Endodermal cell (in vitro differentiated cells): ENCODE measurements around the gene RSL24D1. TPM values are rescaled to one million over a fixed set of nuclear protein-coding genes. Genes with fewer than 3 reads are reported as not detected.

ENCODE experiments used
- DNase-seq: peaks from one replicate; pipeline ENCODE4 v3.0.0-alpha.2; 2017
- H3K27ac ChIP-seq: 2 replicates; pipeline ENCODE4 v1.5.1; 2013; ENCODE audit warnings: mild to moderate bottlenecking, low read depth, low read length, moderate library complexity
- H3K27me3 ChIP-seq: 2 replicates; pipeline ENCODE4 v1.6.1; 2013; ENCODE audit warnings: mild to moderate bottlenecking, low read length, moderate library complexity; ENCODE audit not compliant: insufficient read depth, control insufficient read depth, poor library complexity, severe bottlenecking
- H3K36me3 ChIP-seq: 2 replicates; pipeline ENCODE4 v1.7.0; 2013; ENCODE audit warnings: mild to moderate bottlenecking, low read length, moderate library complexity; ENCODE audit not compliant: control insufficient read depth, insufficient read depth
- H3K4me1 ChIP-seq: one replicate; pipeline ENCODE4 v1.7.0; 2013; ENCODE audit warnings: low read length; ENCODE audit not compliant: control insufficient read depth, insufficient read depth
- H3K4me3 ChIP-seq: 2 replicates; pipeline ENCODE4 v1.5.1; 2013; ENCODE audit warnings: mild to moderate bottlenecking, low read length, moderate library complexity
- H3K9ac ChIP-seq: 2 replicates; pipeline ENCODE4 v1.6.1; 2013; ENCODE audit warnings: mild to moderate bottlenecking, low read length, moderate library complexity; ENCODE audit not compliant: poor library complexity, severe bottlenecking; ENCODE audit errors: extremely low read depth
- H3K9me3 ChIP-seq: 2 replicates; pipeline ENCODE4 v1.6.1; 2013; ENCODE audit warnings: mild to moderate bottlenecking, low read length, moderate library complexity; ENCODE audit not compliant: control insufficient read depth
- H3K27ac Mint-ChIP-seq: 2 replicates; pipeline ENCODE4 v1.8.0; 2020; ENCODE audit warnings: mixed read lengths
- H3K27me3 Mint-ChIP-seq: 2 replicates; pipeline ENCODE4 v1.8.0; 2021; ENCODE audit warnings: mild to moderate bottlenecking, mixed read lengths; ENCODE audit not compliant: insufficient read depth
- H3K36me3 Mint-ChIP-seq: 2 replicates; pipeline ENCODE4 v1.8.0; 2020; ENCODE audit warnings: low read depth, mixed read lengths
- H3K4me1 Mint-ChIP-seq: 2 replicates; pipeline ENCODE4 v1.8.0; 2020; ENCODE audit warnings: mixed read lengths
- H3K4me3 Mint-ChIP-seq: 2 replicates; pipeline ENCODE4 v1.8.0; 2020; ENCODE audit warnings: mild to moderate bottlenecking, moderate library complexity, mixed read lengths
- H3K9me3 Mint-ChIP-seq: 2 replicates; pipeline ENCODE4 v1.8.0; 2020; ENCODE audit warnings: mild to moderate bottlenecking, mixed read lengths
- CTCF ChIP-seq: fragments of 200-600 bp; sonication (generic); conservative IDR thresholded peaks from 2 replicates; pipeline ENCODE4 v1.5.0; 2021; ENCODE audit warnings: antibody characterized with exemption, mild to moderate bottlenecking
- WGBS, 2 experiments: methylation state at CpG; one replicate each; pipeline versions ENCODE4 v1.1.5 to v1.1.7; 2013; ENCODE audit warnings: missing lambda C conversion rate in 2 of 2, mixed read lengths in 1 of 2; ENCODE audit not compliant: insufficient coverage in 1 of 2, insufficient read length in 1 of 2; 5-methylcytosine and 5-hydroxymethylcytosine counted together
- total RNA-seq, 2 donors: library from RNA; stranded (reverse); fragmentation: NEBNext Ultra II Directional in 1 of 2; extraction: Animal tissue kit (Norgen Biotek cat#: 25700) in 1 of 2; gene quantifications; 2 replicates in 1 of 2; 3 replicates in 1 of 2; pipeline ENCODE4 v1.2.1, GENCODE V29; 2021

RSL24D1 gene
- total RNA-seq, 2 donors from 2014 or later, result 75.9 to 79.8 TPM

GRCh38 chr15:55170361-55170760 is 26.4 kb downstream of the RSL24D1 start:
- H3K27ac ChIP-seq, result no peak overlapping the region
- no peaks in the 10 kb centered on the region for H3K9me3 ChIP-seq
- Mint-ChIP-seq H3K9me3 (no peaks in the 10 kb centered on the region), H3K36me3 (no peaks in the 10 kb centered on the region), H3K27ac (no peak overlapping the region), H3K27me3 (no peaks in the 10 kb centered on the region), H3K4me3 (no peak overlapping the region), H3K4me1 (no peaks in the 10 kb centered on the region)
- TF ChIP-seq CTCF, result no peak
- H3K9ac ChIP-seq, result no peak overlapping the region
- no peaks in the 10 kb centered on the region for H3K4me1 ChIP-seq
- H3K4me3 ChIP-seq, result no peak overlapping the region
- H3K36me3 ChIP-seq, result peaks cover 2% of the 10 kb centered on the region
- no peaks in the 10 kb centered on the region for H3K27me3 ChIP-seq
- no peak for DNase-seq
- WGBS, 2 experiments, result 80 to 100% methylated on average over 1 to 4 of the region's 4 CpGs

- Histone ChIP-seq H3K9me3 (no peaks in the 10 kb centered on the region), H3K4me3 (no peak overlapping the region), H3K27ac (no peak overlapping the region), H3K9ac (no peak overlapping the region), H3K27me3 (no peaks in the 10 kb centered on the region), H3K4me1 (no peaks in the 10 kb centered on the region), H3K36me3 (no peaks in the 10 kb centered on the region)
- Mint-ChIP-seq H3K4me3 (no peak overlapping the region), H3K27ac (no peak overlapping the region), H3K4me1 (no peaks in the 10 kb centered on the region), H3K27me3 (no peaks in the 10 kb centered on the region), H3K9me3 (no peaks in the 10 kb centered on the region), H3K36me3 (no peaks in the 10 kb centered on the region)
- WGBS, 2 experiments, result 80% methylated on average over 11 of the region's 11 CpGs
- peak; percentile 93 for DNase-seq
- TF ChIP-seq CTCF, result peak; percentile 91
Observed at GRCh38 chr15:55168350-55168974, 28.3 kb downstream of the RSL24D1 start.

- 89 to 90% methylated on average over 4 of the region's 4 CpGs for WGBS, 2 experiments
- Mint-ChIP-seq H3K4me3 (no peak overlapping the region), H3K27ac (no peak overlapping the region), H3K4me1 (no peaks in the 10 kb centered on the region), H3K9me3 (no peaks in the 10 kb centered on the region), H3K36me3 (no peaks in the 10 kb centered on the region), H3K27me3 (no peaks in the 10 kb centered on the region)
- peak; percentile 12 for TF ChIP-seq CTCF
- Histone ChIP-seq H3K4me1 (no peaks in the 10 kb centered on the region), H3K4me3 (no peak overlapping the region), H3K27ac (no peak overlapping the region), H3K36me3 (no peaks in the 10 kb centered on the region), H3K27me3 (no peaks in the 10 kb centered on the region), H3K9ac (no peak overlapping the region), H3K9me3 (no peaks in the 10 kb centered on the region)
- no peak for DNase-seq
Observed at GRCh38 chr15:55164284-55164683, 32.5 kb downstream of the RSL24D1 start.
